Mesenchymal stem cell (in vitro differentiated cells and primary cell): ENCODE data around the gene SCRN2.

Experiments used
- DNase-seq: peaks from one replicate; pipeline ENCODE4 v3.0.0-alpha.2; 2013
- H2AFZ ChIP-seq: one replicate; pipeline ENCODE4 v1.6.1; 2013; ENCODE audit warnings: low read depth, mild to moderate bottlenecking, control low read depth, inconsistent platforms, low read length, moderate library complexity
- H2AK5ac ChIP-seq: 2 replicates; pipeline ENCODE4 v1.6.1; 2013; ENCODE audit warnings: low read length, moderate library complexity, mild to moderate bottlenecking, inconsistent platforms; ENCODE audit not compliant: severe bottlenecking
- H2BK120ac ChIP-seq: one replicate; pipeline ENCODE4 v1.6.1; 2013; ENCODE audit warnings: low read depth, mild to moderate bottlenecking, inconsistent platforms, low read length, moderate library complexity
- H2BK12ac ChIP-seq, 2 experiments: one replicate each; pipeline ENCODE4 v1.6.1; 2013; ENCODE audit warnings: inconsistent platforms in 2 of 2, low read length in 2 of 2, mild to moderate bottlenecking in 2 of 2, moderate library complexity in 2 of 2, control low read depth in 1 of 2
- H2BK15ac ChIP-seq: one replicate; pipeline ENCODE4 v1.6.1; 2013; ENCODE audit warnings: mild to moderate bottlenecking, low read depth, inconsistent platforms; ENCODE audit not compliant: poor library complexity, severe bottlenecking
- H2BK5ac ChIP-seq: 2 replicates; pipeline ENCODE4 v1.6.1; 2013; ENCODE audit warnings: low read depth, mild to moderate bottlenecking, low read length, control low read depth, inconsistent platforms; ENCODE audit not compliant: poor library complexity, severe bottlenecking
- H3K14ac ChIP-seq, 2 experiments: one replicate each; pipeline ENCODE4 v1.6.1; 2013; ENCODE audit warnings: inconsistent platforms in 2 of 2, low read length in 2 of 2, control low read depth in 1 of 2, mild to moderate bottlenecking in 1 of 2, moderate library complexity in 1 of 2
- H3K18ac ChIP-seq, 2 experiments: one replicate each; pipeline ENCODE4 v1.6.1; 2013; ENCODE audit warnings: inconsistent platforms in 2 of 2, low read length in 2 of 2, control low read depth in 1 of 2, low read depth in 1 of 2, mild to moderate bottlenecking in 1 of 2
- H3K23ac ChIP-seq, 2 experiments: one replicate each; pipeline ENCODE4 v1.6.1; 2013; ENCODE audit warnings: inconsistent platforms in 2 of 2, low read length in 2 of 2, mild to moderate bottlenecking in 2 of 2, moderate library complexity in 2 of 2, control low read depth in 1 of 2
- H3K27ac ChIP-seq: 2 replicates; pipeline ENCODE4 v1.5.1; 2013; ENCODE audit warnings: mild to moderate bottlenecking, moderate library complexity, low read length, control low read depth, inconsistent platforms; ENCODE audit not compliant: poor library complexity, severe bottlenecking
- H3K27me3 ChIP-seq, 2 experiments: 2 replicates each; pipeline versions ENCODE4 v1.6.1 to v1.7.0; 2013; ENCODE audit warnings: low read length in 2 of 2, mild to moderate bottlenecking in 2 of 2, moderate library complexity in 2 of 2, control low read depth in 1 of 2, inconsistent platforms in 1 of 2; ENCODE audit not compliant: control insufficient read depth in 1 of 2, insufficient read depth in 1 of 2
- H3K36me3 ChIP-seq, 2 experiments: 2 replicates each; pipeline versions ENCODE4 v1.6.1 to v1.7.0; 2013; ENCODE audit warnings: low read length in 2 of 2, control low read depth in 1 of 2, inconsistent platforms in 1 of 2, low read depth in 1 of 2, mild to moderate bottlenecking in 1 of 2; ENCODE audit not compliant: insufficient read depth in 2 of 2, control insufficient read depth in 1 of 2
- H3K4ac ChIP-seq, 2 experiments: one replicate each; pipeline ENCODE4 v1.6.1; 2013; ENCODE audit warnings: inconsistent platforms in 2 of 2, low read length in 2 of 2, mild to moderate bottlenecking in 2 of 2, moderate library complexity in 2 of 2, control low read depth in 1 of 2, low read depth in 1 of 2
- H3K4me1 ChIP-seq: 2 replicates; pipeline ENCODE4 v1.6.1; 2013; ENCODE audit warnings: low read depth, low read length, control low read depth; ENCODE audit not compliant: control insufficient read depth, insufficient read depth
- H3K4me2 ChIP-seq: 2 replicates; pipeline ENCODE4 v1.6.1; 2013; ENCODE audit warnings: low read length, mild to moderate bottlenecking, inconsistent platforms; ENCODE audit not compliant: poor library complexity, severe bottlenecking
- H3K4me3 ChIP-seq, 2 experiments: 2 replicates each; pipeline versions ENCODE4 v1.5.1 to v1.7.0; 2013; ENCODE audit warnings: low read length in 2 of 2, mild to moderate bottlenecking in 2 of 2, control low read depth in 1 of 2, low read depth in 1 of 2; ENCODE audit not compliant: insufficient read depth in 1 of 2
- H3K79me1 ChIP-seq: replicated peaks from 2 replicates; pipeline ENCODE4 v1.6.1; 2013; ENCODE audit warnings: mild to moderate bottlenecking, control low read depth, low read length, inconsistent platforms; ENCODE audit not compliant: poor library complexity, severe bottlenecking
- H3K9ac ChIP-seq: 2 replicates; pipeline ENCODE4 v1.7.0; 2013; ENCODE audit warnings: mild to moderate bottlenecking, low read length, moderate library complexity
- H3K9me3 ChIP-seq: 2 replicates; pipeline ENCODE4 v1.7.0; 2013; ENCODE audit warnings: mild to moderate bottlenecking, low read length; ENCODE audit not compliant: control insufficient read depth
- H4K8ac ChIP-seq: one replicate; pipeline ENCODE4 v1.6.1; 2013; ENCODE audit warnings: inconsistent platforms, mild to moderate bottlenecking, low read length, moderate library complexity
- H4K91ac ChIP-seq: one replicate; pipeline ENCODE4 v1.6.1; 2013; ENCODE audit warnings: mild to moderate bottlenecking, low read length, inconsistent platforms
- WGBS: methylation state at CpG from one replicate; pipeline ENCODE4 v1.1.7; 2013; ENCODE audit warnings: mixed read lengths; 5-methylcytosine and 5-hydroxymethylcytosine counted together

The SCRN2 gene

DNA sequence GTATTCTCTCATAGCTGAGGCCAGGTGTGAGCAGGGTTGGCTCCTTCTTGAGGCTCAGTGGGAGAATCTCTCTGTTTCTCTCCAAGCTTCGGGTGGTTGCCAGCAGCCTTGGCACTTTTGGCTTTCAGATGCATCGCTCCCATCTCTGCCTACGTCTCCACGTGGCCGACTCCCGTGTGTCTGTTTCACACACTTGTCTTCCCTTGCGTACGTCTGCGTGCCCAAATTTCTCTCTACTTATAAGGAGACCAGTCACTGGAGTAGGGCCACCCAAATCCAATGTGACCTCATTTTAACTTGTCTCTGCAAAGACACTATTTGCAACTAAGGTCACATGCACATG is 34.2 kb downstream of the SCRN2 start:
- H3K23ac ChIP-seq: no peak overlapping the region
- no peak overlapping the region for H3K4ac ChIP-seq
- H3K14ac ChIP-seq: no peak overlapping the region
- no peak overlapping the region for H4K8ac ChIP-seq
- no peak overlapping the region for H4K91ac ChIP-seq
- peaks cover 19 to 61% of the 10 kb centered on the region in 2 experiments for H3K27me3 ChIP-seq
- 97% methylated on average over 9 of the region's 9 CpGs for WGBS
- DNase-seq: no peak
- H3K18ac ChIP-seq: no peak overlapping the region
- no peaks in the 10 kb centered on the region for H3K79me1 ChIP-seq
- no peak overlapping the region for H3K4me3 ChIP-seq
- no peak overlapping the region for H2BK12ac ChIP-seq
- H3K36me3 ChIP-seq: peaks cover 29 to 39% of the 10 kb centered on the region in 2 experiments
- peaks cover 20% of the 10 kb centered on the region for H3K4me1 ChIP-seq
- H2AK5ac ChIP-seq: no peak overlapping the region
- no peaks in the 10 kb centered on the region for H3K9me3 ChIP-seq
- no peak overlapping the region for H3K9ac ChIP-seq
- H2AFZ ChIP-seq: no peak overlapping the region
- H3K27ac ChIP-seq: no peak overlapping the region
- no peak overlapping the region for H2BK5ac ChIP-seq
- H2BK120ac ChIP-seq: no peak overlapping the region
- no peak overlapping the region for H3K4me2 ChIP-seq
- no peak overlapping the region for H2BK15ac ChIP-seq

DNA sequence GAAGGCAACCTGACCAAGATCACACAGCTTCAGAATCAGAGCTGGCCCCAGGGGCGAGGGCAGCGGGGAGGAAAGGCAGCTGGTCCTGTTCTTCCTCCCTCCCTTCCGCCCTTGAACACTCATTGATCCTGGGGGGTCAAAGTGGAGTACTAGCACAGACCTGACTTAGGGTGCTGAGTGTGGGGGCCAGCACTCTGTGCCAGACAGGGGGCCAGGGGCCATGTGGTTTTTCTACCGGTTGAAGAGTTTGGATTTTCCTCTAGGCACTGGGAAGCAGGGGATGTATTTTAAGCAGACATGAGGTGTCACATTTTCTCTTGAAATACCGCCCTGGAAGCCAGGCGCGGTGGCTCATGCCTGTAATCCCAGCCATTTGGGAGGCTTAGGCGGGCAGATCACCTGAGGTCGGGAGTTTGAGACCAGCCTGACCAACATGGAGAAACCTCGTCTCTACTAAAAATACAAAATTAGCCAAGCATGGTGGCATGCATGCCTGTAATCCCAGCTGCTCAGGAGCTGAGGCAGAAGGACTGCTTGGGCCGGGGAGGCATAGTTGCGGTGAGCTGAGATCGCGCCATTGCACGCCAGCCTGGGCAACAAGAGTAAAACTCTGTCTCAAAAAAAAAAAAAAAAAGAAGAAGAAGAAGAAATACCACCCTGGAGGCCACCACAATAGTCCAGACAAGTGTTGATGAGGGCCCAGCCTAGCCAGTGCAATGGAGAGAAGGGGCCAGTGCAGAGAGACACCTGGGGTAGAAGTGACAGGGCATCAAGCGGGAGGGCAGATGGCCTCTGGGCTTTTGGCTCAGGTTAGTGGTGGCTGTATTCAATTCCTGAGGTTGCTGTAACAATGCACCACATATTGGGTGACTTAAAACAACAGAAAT is 34.8 kb downstream of the SCRN2 start:
- Histone ChIP-seq H3K27ac (no peak overlapping the region), H2BK15ac (no peak overlapping the region), H3K9me3 (no peaks in the 10 kb centered on the region), H3K18ac (no peak overlapping the region), H3K4me3 (peak overlapping the region in 1 of 2 experiments; percentile 1), H3K36me3 (peaks cover 29 to 36% of the 10 kb centered on the region in 2 experiments), H3K79me1 (no peaks in the 10 kb centered on the region), H2BK12ac (no peak overlapping the region), H3K4me2 (no peak overlapping the region), H2AFZ (no peak overlapping the region), H3K23ac (no peak overlapping the region), H2AK5ac (no peak overlapping the region), H3K9ac (no peak overlapping the region), H4K8ac (no peak overlapping the region), H3K4me1 (peaks cover 19% of the 10 kb centered on the region), H3K4ac (no peak overlapping the region), H4K91ac (no peak overlapping the region), H3K14ac (no peak overlapping the region), H3K27me3 (peaks cover 22 to 67% of the 10 kb centered on the region in 2 experiments), H2BK120ac (no peak overlapping the region), H2BK5ac (no peak overlapping the region)
- no peak for DNase-seq
- 91% methylated on average over 13 of the region's 16 CpGs for WGBS

DNA sequence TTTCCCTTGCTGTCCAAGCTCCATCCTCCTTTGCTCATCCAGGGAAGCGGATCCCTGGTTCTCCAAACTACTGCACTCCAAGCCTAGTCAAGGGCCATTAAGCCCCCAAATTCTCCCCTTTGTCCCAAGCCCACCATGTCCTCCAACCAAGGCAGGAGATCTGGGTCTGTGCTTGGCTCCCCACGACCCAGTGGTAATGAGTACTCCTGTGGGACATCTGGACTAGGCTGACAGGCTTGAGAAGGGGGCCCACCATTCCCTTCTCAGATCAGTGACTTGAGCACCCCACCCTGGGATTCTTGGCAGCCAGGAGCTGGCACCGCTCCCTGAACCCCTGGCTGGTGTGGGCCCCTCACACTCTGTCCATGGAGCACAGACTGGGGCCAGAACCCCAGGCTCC is 36.6 kb downstream of the SCRN2 start:
- no peak overlapping the region for H2BK120ac ChIP-seq
- H3K9me3 ChIP-seq: no peaks in the 10 kb centered on the region
- H3K27ac ChIP-seq: no peak overlapping the region
- H2AK5ac ChIP-seq: no peak overlapping the region
- no peak for DNase-seq
- H3K27me3 ChIP-seq: peaks cover 28 to 75% of the 10 kb centered on the region in 2 experiments
- H3K4ac ChIP-seq: no peak overlapping the region
- H3K18ac ChIP-seq: no peak overlapping the region
- peaks cover 28 to 30% of the 10 kb centered on the region in 2 experiments for H3K36me3 ChIP-seq
- no peak overlapping the region for H2BK5ac ChIP-seq
- no peak overlapping the region for H3K4me2 ChIP-seq
- H3K23ac ChIP-seq: no peak overlapping the region
- no peak overlapping the region for H3K14ac ChIP-seq
- H4K91ac ChIP-seq: no peak overlapping the region
- H3K4me1 ChIP-seq: peaks cover 6% of the 10 kb centered on the region
- H3K4me3 ChIP-seq: no peak overlapping the region
- WGBS: 61% methylated on average over 3 of the region's 3 CpGs
- H3K9ac ChIP-seq: no peak overlapping the region
- no peak overlapping the region for H2BK12ac ChIP-seq
- H4K8ac ChIP-seq: no peak overlapping the region
- no peak overlapping the region for H2AFZ ChIP-seq
- H3K79me1 ChIP-seq: no peaks in the 10 kb centered on the region
- peak overlapping the region; percentile 13 for H2BK15ac ChIP-seq

DNA sequence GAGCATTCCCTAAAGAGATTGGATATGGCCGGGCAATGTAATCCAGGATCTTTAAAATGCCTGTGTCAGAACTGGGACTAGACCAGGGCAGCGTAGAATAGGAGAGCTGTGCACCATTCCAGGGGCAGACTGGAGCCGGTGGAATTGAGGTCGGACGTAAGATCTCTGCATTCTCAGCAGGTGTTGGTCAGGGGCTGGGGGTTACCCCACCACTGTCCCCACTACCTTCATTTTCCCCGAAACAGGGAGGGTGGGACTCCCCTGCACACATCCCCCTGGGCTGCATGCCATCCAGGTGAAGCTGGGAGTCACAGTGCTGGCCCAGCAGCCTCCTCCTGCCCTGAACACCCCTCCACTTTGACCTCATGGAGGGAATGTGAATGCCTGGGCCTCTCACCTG is 37.3 kb downstream of the SCRN2 start:
- Histone ChIP-seq H3K9me3 (no peaks in the 10 kb centered on the region), H2BK12ac (no peak overlapping the region), H2BK120ac (no peak overlapping the region), H2AK5ac (no peak overlapping the region), H3K27ac (no peak overlapping the region), H3K79me1 (no peaks in the 10 kb centered on the region), H2BK15ac (no peak overlapping the region), H3K27me3 (peaks cover 28 to 72% of the 10 kb centered on the region in 2 experiments), H3K9ac (no peak overlapping the region), H4K8ac (no peak overlapping the region), H4K91ac (no peak overlapping the region), H3K4me3 (no peak overlapping the region), H3K14ac (no peak overlapping the region), H3K36me3 (peaks cover 21 to 23% of the 10 kb centered on the region in 2 experiments), H3K4me2 (no peak overlapping the region), H3K4me1 (no peaks in the 10 kb centered on the region), H2BK5ac (no peak overlapping the region), H3K23ac (no peak overlapping the region), H3K4ac (no peak overlapping the region), H2AFZ (no peak overlapping the region), H3K18ac (no peak overlapping the region)
- DNase-seq: no peak
- 80% methylated on average over 6 of the region's 6 CpGs for WGBS
